HFFc6 (cell line): ENCODE results near the gene PDK4. TPM values are rescaled to one million over a fixed set of nuclear protein-coding genes. Genes with fewer than 3 reads are reported as not detected.

Experiments used
- DNase-seq: peaks from one replicate; pipeline ENCODE4 v3.0.0-alpha.2; 2018
- H3K27ac Mint-ChIP-seq: 2 replicates; pipeline ENCODE4 v1.8.0; 2020; ENCODE audit warnings: mild to moderate bottlenecking, mixed read lengths
- H3K27me3 Mint-ChIP-seq: 2 replicates; pipeline ENCODE4 v1.8.0; 2021; ENCODE audit warnings: mild to moderate bottlenecking, moderate library complexity, mixed read lengths; ENCODE audit not compliant: insufficient read depth
- H3K36me3 Mint-ChIP-seq: 2 replicates; pipeline ENCODE4 v1.8.0; 2021; ENCODE audit warnings: low read depth, mixed read lengths
- H3K4me1 Mint-ChIP-seq: 2 replicates; pipeline ENCODE4 v1.8.0; 2020; ENCODE audit warnings: low read depth, mixed read lengths
- H3K4me3 Mint-ChIP-seq: 2 replicates; pipeline ENCODE4 v1.8.0; 2020; ENCODE audit warnings: mild to moderate bottlenecking, moderate library complexity, mixed read lengths
- H3K9me3 Mint-ChIP-seq: 2 replicates; pipeline ENCODE4 v1.8.0; 2020; ENCODE audit warnings: mild to moderate bottlenecking, mixed read lengths
- total RNA-seq, 6 experiments: library from RNA; stranded (reverse); fragmentation: NEBNext Ultra II Directional; extraction: Animal tissue kit (Norgen Biotek cat#: 25700); gene quantifications; 2 replicates in 1 of 6; 3 replicates in 5 of 6; pipeline ENCODE4 v1.2.3, GENCODE V29; 2021
- TF ChIP-seq, protein P1 (sequence below): fragments of 200-600 bp; sonication (generic); IDR thresholded peaks from 2 replicates; pipeline ENCODE4 v1.5.0; 2021; ENCODE audit warnings: antibody characterized with exemption, mild to moderate bottlenecking

Gene PDK4
- total RNA-seq, 6 experiments from 2014 or later: not detected

DNA sequence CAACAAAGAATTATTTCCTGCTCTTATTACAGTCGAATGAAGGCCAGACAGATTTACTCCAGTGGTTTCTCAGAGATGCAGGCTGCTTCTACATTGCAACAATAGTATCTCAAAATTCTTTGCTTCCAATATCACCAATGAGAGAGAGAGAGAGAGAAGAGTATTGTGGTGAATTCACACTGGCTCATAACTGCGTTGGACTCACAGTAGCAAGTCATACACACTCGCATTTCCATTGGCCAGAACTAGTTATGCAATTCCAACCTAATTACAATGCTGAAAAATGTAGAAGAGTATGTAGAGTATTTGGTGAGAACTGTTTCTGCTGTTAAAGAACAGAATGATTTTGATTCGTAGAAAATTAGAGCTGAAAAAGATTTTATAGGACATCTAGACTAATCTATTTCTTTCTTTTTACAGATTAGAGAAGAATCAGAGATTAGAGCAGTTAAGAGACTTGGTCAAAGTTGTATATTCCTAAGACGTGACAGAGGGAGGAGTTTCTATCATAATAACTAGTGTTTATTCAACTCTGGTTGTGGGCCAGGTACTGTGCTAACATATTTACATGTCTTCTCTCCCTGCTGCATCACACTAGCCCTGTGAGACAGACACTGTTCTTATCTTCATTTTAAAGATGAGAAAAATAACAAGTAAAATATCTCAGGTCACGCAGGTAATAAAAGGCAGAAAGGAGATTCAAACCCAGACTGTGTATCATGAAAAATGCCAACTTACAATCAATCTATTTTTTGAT lies 34.6 kb upstream of the PDK4 start:
- no peak overlapping the region for H3K4me3 Mint-ChIP-seq
- H3K4me1 Mint-ChIP-seq: no peaks in the 10 kb centered on the region
- H3K27ac Mint-ChIP-seq: no peak overlapping the region
- H3K9me3 Mint-ChIP-seq: no peaks in the 10 kb centered on the region; the same call in 1 of the 2 replicates
- no peaks in the 10 kb centered on the region for H3K36me3 Mint-ChIP-seq
- TF ChIP-seq, protein P1, sequence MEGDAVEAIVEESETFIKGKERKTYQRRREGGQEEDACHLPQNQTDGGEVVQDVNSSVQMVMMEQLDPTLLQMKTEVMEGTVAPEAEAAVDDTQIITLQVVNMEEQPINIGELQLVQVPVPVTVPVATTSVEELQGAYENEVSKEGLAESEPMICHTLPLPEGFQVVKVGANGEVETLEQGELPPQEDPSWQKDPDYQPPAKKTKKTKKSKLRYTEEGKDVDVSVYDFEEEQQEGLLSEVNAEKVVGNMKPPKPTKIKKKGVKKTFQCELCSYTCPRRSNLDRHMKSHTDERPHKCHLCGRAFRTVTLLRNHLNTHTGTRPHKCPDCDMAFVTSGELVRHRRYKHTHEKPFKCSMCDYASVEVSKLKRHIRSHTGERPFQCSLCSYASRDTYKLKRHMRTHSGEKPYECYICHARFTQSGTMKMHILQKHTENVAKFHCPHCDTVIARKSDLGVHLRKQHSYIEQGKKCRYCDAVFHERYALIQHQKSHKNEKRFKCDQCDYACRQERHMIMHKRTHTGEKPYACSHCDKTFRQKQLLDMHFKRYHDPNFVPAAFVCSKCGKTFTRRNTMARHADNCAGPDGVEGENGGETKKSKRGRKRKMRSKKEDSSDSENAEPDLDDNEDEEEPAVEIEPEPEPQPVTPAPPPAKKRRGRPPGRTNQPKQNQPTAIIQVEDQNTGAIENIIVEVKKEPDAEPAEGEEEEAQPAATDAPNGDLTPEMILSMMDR: no peak
- no peaks in the 10 kb centered on the region for H3K27me3 Mint-ChIP-seq
- DNase-seq: peak; percentile 29

DNA sequence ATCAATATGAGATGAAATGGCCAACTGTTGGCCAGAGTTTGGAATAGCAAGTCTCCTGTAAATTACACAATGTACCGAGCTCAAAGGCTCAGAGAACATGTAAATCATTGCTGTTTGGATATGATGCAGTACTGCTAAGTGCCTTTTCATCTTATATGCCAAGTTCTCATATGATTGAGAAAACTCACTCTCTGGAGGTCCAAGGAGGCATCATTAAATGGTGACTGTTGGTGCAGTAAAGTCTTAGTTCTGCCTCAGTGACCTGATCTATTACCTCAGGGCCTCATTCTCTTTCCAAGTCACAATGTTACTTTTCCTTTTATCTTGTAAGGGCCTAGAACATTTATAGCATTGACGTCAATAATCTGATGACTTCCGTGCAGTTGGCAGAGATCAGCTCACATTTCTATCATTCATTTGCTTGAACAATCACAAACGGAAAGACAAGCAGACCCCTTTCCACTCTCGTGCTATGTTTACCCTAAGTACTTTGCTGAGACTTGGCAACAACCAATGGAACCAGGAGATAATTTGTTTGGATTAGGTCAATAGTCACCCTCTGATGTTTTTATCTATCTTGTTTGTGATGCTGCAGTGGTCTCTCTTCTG lies 32.6 kb upstream of the PDK4 start:
- Mint-ChIP-seq H3K27me3 (no peaks in the 10 kb centered on the region), H3K9me3 (no peaks in the 10 kb centered on the region; the same call in 1 of the 2 replicates), H3K4me1 (no peaks in the 10 kb centered on the region), H3K36me3 (no peaks in the 10 kb centered on the region), H3K4me3 (no peak overlapping the region), H3K27ac (no peak overlapping the region)
- no peak for DNase-seq
- TF ChIP-seq, protein P1: no peak

DNA sequence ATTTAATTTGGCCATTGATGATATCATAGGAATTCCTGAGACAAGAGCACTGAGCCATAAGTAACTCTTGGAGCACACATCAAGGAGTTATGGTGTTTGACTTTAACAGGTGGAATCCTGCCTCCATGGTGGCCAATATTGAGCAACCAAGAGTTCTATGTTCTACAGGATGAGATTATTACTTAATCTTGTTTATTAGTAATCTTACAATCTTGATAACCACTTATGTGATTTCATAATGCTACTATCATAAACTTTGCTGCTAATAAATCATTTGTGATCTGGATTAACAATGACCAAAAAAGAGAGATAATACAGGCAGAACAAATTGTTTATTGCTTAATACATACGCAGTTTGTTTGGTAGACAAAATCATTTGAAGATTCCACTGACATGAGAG lies 27.5 kb upstream of the PDK4 start:
- no peak overlapping the region for H3K4me3 Mint-ChIP-seq
- TF ChIP-seq, protein P1: no peak
- no peaks in the 10 kb centered on the region for H3K4me1 Mint-ChIP-seq
- H3K27ac Mint-ChIP-seq: no peak overlapping the region
- H3K36me3 Mint-ChIP-seq: no peaks in the 10 kb centered on the region
- DNase-seq: no peak
- no peaks in the 10 kb centered on the region; the same call in 1 of the 2 replicates for H3K9me3 Mint-ChIP-seq
- H3K27me3 Mint-ChIP-seq: peaks cover 3% of the 10 kb centered on the region

DNA sequence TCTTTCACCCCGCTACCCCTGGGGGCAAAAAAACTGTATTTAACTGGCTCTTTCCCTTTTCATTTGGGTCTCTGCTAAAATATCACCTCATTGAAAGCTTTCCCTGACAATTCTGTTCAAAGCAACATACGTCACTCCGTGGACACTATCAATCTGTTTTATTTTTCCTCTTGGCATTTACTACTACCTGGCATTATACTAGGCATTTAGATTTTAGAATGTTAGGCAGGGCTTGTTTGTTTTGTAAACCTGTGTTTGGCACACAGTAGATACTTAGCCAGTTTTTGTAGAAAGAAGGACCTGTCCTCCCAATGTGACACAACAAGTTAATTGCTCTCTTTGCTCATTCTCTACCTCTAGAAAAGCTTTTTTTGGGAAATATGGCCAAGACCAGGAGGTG lies 26.5 kb upstream of the PDK4 start:
- Mint-ChIP-seq H3K27me3 (peaks cover 3% of the 10 kb centered on the region), H3K4me1 (no peaks in the 10 kb centered on the region), H3K36me3 (no peaks in the 10 kb centered on the region), H3K27ac (no peak overlapping the region), H3K4me3 (no peak overlapping the region), H3K9me3 (no peaks in the 10 kb centered on the region; the same call in 1 of the 2 replicates)
- no peak for DNase-seq
- TF ChIP-seq, protein P1: no peak

DNA sequence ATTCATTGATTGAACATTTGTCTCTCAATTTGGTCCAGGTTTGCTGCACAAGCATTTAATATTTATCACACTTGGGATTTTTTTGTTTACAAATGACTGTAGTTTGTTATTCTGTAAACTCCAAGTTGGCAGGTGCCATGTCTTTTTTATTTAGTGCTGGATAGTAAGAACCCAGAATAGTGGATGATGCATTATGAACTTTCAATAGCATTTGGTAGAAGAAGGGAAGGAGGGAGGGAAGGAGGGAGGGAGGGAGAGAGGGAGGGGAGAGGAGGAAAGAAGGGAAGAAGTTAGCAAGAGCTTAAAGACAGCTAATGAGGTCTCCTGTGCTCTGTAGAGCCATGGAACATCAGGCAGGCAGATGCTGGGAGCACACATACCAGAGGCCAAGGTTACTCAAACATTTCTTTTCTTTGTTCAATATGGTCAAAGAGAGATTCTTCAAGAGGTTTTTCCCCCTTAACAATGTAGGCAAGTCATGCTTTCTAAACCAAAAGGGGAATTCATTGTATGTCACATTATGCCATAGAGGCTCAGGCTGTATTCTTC lies 25.8 kb upstream of the PDK4 start:
- Mint-ChIP-seq H3K27ac (no peak overlapping the region), H3K9me3 (no peaks in the 10 kb centered on the region; the same call in 1 of the 2 replicates), H3K36me3 (no peaks in the 10 kb centered on the region), H3K27me3 (peaks cover 3% of the 10 kb centered on the region), H3K4me3 (no peak overlapping the region), H3K4me1 (no peaks in the 10 kb centered on the region)
- no peak for DNase-seq
- TF ChIP-seq, protein P1: no peak
